ENCODE measurements around the gene PAXX.

Gene PAXX, protein sequence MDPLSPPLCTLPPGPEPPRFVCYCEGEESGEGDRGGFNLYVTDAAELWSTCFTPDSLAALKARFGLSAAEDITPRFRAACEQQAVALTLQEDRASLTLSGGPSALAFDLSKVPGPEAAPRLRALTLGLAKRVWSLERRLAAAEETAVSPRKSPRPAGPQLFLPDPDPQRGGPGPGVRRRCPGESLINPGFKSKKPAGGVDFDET

GRCh38 chr9:136991993-136992818 is at the start of gene PAXX:
TSS of gene PAXX (plus strand) at chr9:136992422. CDS start at chr9:136992444, 22 bp downstream.
- DNase-seq (ENCODE audit: low spot score) = peak; percentile 99

GRCh38 chr9:136942881-136943230 is 49.4 kb upstream of the PAXX start:
- DNase-seq (ENCODE audit: low spot score) = no peak

GRCh38 chr9:136943291-136944211 is 48.7 kb upstream of the PAXX start:
- peak; percentile 81 for DNase-seq (ENCODE audit: low spot score)

DNA sequence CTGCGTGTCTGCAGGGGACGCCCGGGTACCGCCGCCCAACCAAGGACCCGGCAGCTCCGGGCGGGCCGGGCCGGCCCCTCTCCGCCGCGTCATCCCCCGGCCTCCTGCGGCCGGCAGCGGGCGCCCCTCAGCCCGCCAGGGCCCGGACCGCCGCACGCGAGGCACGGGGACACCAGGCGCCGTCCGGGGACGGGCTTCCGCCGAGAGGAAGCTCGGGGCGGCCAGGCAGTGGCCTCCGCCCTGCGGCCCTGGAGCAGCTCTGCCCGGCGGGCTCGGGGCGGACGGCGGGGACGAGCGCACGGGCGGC is 48.1 kb upstream of the PAXX start:
- no peak for DNase-seq (ENCODE audit: low spot score)

GRCh38 chr9:136944519-136945332 is 47.5 kb upstream of the PAXX start, which contains the start of the genes C8G and FBXW5:
TSS of gene C8G (plus strand) at chr9:136945243. CDS start at chr9:136945321, 78 bp downstream.
TSS of gene FBXW5 (minus strand) at chr9:136944738. CDS start at chr9:136944083, 655 bp downstream.
- DNase-seq (ENCODE audit: low spot score) = peak; percentile 99

DNA sequence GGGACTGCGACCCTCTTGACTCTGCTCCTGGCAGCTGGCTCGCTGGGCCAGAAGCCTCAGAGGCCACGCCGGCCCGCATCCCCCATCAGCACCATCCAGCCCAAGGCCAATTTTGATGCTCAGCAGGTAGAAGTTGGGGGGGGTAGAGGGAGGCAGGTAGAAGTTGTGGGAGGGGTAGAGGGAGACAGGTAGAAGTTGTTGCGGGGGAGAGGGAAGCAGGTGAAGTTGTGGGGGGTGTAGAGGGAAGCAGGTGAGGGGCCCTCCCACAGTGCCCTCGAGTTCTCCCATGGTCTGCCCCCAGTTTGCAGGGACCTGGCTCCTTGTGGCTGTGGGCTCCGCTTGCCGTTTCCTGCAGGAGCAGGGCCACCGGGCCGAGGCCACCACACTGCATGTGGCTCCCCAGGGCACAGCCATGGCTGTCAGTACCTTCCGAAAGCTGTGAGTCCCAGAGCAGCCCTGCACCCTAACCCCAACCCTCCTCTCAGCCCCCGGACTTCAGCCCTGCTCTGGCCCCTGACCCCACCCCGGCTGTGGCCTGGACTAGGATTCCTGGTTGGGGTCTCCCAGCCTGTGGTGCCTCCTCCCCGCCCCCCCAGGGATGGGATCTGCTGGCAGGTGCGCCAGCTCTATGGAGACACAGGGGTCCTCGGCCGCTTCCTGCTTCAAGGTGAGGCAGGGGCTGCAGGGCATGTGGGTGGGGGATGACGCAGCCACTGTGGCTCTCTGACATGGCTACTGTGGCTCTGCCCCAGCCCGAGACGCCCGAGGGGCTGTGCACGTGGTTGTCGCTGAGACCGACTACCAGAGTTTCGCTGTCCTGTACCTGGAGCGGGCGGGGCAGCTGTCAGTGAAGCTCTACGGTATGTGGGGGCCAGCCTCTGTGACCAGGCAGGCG is 46.6 kb upstream of the PAXX start:
- DNase-seq (ENCODE audit: low spot score) = no peak

- no peak for DNase-seq (ENCODE audit: low spot score)
Measured at GRCh38 chr9:136946228-136947027, 45.8 kb upstream of the PAXX start.

DNA sequence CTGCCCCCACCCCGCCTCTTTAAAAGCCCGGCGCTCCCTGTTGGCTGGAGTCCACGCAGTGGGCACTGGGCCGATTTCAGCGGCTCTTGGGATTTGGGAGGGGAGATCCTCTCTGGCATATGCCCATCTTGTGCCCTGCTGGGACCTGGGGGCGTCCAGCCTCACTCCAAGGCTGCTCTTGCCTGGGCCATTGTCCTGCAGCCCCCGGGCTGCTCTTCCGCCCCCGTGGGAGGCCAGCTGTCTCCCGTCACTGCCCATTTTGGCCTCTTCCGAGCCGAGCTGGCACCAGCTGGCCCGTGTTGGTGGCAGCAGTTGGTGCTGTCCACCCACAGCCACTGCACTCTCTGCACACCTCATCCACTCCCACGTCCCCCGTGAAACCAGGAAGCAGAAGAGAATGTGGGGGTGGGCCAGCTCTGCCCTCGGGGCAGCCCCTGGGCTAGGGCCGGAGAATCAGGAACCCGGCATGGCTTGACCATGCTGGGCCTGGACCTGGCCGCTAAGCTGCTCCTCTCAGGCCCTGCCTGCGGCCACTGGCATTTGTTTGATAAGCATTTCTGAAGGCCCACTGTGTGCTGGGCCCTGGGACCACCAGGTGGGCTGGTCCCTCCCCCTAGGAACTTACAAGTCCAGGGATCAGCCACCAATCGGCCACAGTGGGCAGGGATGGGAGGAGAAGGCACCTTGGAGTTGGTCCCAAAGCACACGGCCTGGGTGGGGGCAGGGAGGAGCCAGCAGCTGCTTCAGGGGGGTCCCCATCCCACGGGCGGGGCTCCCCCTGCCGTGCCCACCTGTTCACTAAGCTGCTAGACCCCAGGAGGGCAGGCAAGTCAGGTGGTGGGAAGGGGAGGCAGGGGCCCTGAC is 45.0 kb upstream of the PAXX start:
- DNase-seq (ENCODE audit: low spot score) = no peak

GRCh38 chr9:136947955-136948510 is 44.2 kb upstream of the PAXX start:
- DNase-seq (ENCODE audit: low spot score) = peak; percentile 57

DNA sequence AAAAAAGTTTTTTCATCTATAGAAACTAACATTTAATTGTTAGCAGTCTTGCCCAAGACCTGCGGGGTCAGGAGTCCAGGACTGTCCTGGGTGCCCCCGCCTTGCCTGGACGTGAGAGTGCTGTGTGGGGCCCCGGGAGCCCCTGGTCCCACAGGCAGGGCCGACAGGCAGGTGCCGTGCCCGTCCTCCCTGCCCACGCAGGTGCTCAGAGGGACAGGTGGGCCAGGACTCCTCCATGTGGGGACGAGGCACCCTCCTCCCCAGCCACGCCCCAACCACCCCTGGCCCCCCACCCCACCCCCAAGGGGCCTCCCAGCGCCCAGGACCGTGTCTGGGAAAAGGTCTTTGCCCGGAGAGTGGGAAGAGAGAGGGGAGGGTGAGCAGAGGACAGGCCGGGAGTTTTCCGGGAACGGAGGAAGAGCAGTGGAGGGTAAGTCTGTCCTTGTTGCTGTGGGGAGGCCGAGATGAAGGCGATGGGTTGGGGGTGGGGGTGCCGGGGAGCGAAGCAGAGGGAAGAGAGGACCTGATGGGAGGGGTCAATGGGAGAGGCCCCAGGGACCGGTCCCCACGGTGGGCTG is 42.9 kb upstream of the PAXX start:
- DNase-seq (ENCODE audit: low spot score) = no peak

DNA sequence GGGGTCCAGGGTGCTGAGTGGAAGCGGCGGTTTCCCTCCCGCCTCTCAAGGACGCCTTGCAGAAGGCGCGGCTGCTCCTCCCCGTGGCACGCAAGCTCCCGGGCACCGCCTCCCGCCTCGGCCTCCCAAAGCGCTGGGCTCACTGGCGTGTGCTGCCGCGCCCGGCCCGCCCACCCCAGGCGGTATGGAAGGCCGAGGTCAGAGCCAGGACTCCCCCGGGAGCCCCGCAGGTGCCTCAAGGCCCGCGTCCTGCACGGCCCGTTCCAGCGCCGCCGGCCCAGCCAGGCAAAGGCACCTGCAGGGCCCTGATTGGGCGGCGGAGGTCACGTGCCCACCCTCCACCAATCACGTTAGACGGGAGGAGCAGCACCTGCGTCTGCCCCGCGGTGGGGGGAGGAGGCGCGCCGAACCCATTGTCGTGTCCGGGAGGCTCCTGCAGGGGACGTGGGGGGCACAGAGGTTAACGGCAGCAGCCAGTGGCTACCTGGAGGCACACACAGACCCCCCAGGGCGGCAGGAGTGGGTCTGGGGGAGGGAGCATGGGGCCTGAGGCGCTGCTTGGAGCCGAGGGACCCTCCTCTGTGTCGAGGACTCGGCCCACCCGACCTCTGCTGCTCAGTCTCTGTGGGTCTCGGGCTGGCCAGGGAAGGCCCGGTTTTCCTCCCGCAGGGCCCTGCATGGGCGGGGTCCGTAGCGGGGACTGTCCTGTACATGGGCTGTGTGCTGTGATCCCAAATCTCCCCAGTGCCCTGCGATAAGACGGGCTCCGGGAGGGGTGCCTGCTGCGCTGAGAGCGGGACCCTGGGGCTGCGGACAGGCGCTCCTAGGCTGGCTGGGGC is 42.2 kb upstream of the PAXX start:
- peak; percentile 100 for DNase-seq (ENCODE audit: low spot score)

GRCh38 chr9:136950656-136951276 is 41.5 kb upstream of the PAXX start:
- no peak for DNase-seq (ENCODE audit: low spot score)

GRCh38 chr9:136951541-136952320 is 40.5 kb upstream of the PAXX start, which contains the start of gene LCN12:
TSS of gene LCN12 (plus strand) at chr9:136952273. CDS start at chr9:136952328, 55 bp downstream.
- no peak for DNase-seq (ENCODE audit: low spot score)

DNA sequence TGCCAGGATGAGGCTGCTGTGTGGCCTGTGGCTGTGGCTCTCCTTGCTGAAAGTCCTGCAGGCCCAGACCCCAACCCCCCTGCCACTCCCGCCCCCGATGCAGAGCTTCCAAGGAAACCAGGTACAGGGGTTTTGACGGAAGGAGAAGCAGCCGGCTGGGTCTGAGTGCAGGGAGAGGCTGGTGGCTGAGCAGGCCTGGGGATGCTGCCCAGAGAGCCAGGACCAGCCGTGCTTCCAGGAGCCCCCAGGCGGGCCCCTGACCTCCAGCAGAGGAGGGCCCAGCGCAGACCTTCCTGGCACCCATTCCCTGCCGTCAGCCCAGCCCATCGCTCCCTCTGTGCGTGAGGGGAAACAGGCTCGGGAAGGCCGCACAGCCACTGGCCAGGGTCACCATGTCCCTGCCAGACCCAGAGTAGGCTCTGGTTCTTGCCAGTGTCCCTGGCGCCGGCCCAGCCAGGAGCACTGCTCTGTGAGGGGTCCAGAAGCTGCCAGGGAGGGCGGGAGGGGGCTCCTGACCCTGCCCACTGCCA is 39.8 kb upstream of the PAXX start:
- no peak for DNase-seq (ENCODE audit: low spot score)
